Vagina (tissue), 2 donors: ENCODE measurements around the gene COL27A1. TPM values are rescaled to one million over a fixed set of nuclear protein-coding genes. Genes with fewer than 3 reads are reported as not detected.

Source experiments
- DNase-seq, 2 donors: peaks; one replicate each; pipeline ENCODE4 v3.0.0-alpha.2; 2017; ENCODE audit errors: extremely low spot score in 2 of 2
- H3K27ac ChIP-seq: fragments of 200-600 bp; sonication (generic); one replicate; pipeline ENCODE4 v1.5.1; 2019
- H3K27me3 ChIP-seq: fragments of 200-600 bp; sonication (generic); one replicate; pipeline ENCODE4 v1.5.1; 2019
- H3K36me3 ChIP-seq, 2 donors: fragments of 200-600 bp; sonication (generic); one replicate each; pipeline ENCODE4 v1.5.1; 2017 to 2019
- H3K4me1 ChIP-seq: fragments of 200-600 bp; sonication (generic); one replicate; pipeline ENCODE4 v1.5.1; 2019
- H3K4me3 ChIP-seq, 2 donors: fragments of 200-600 bp; sonication (generic); 1 replicate in 1 of 2; 2 replicates in 1 of 2; pipeline ENCODE4 v1.5.1; 2016 to 2019
- H3K9me3 ChIP-seq: fragments of 200-600 bp; sonication (generic); one replicate; pipeline ENCODE4 v1.5.1; 2019
- CTCF ChIP-seq, 3 experiments: fragments of 450-650 bp in 2 of 3; fragments of 200-600 bp in 1 of 3; sonication (generic) in 1 of 3; IDR thresholded peaks; one replicate each; pipeline ENCODE4 v1.5.1; 2017 to 2019; ENCODE audit warnings: antibody characterized with exemption in 3 of 3, mild to moderate bottlenecking in 2 of 3, moderate library complexity in 2 of 3
- POLR2A ChIP-seq, 2 donors: fragments of 450-650 bp; IDR thresholded peaks; one replicate each; pipeline ENCODE4 v1.6.1; 2017; ENCODE audit warnings: antibody characterized with exemption in 2 of 2, mild to moderate bottlenecking in 2 of 2, moderate library complexity in 2 of 2
- POLR2AphosphoS5 ChIP-seq, 2 donors: sonication (generic); formaldehyde crosslinking; IDR thresholded peaks; one replicate each; pipeline ENCODE4 v1.9.0; 2017; ENCODE audit warnings: antibody characterized with exemption in 2 of 2, mild to moderate bottlenecking in 2 of 2, low read depth in 1 of 2; ENCODE audit not compliant: insufficient read depth in 1 of 2
- intact Hi-C: fragments of 100-400 bp; cut with DNase I; formaldehyde crosslinking; loops from one replicate; pipeline ENCODE4 v1.15.1; 2023
- total RNA-seq: library from RNA; depleted of rRNA; stranded (reverse); fragments of >200 nt; gene quantifications from one replicate; pipeline ENCODE4 v1.2.3, GENCODE V29; 2016

Gene COL27A1
- total RNA-seq, 1 donor from 2014 or later, result 17.2 TPM

DNA sequence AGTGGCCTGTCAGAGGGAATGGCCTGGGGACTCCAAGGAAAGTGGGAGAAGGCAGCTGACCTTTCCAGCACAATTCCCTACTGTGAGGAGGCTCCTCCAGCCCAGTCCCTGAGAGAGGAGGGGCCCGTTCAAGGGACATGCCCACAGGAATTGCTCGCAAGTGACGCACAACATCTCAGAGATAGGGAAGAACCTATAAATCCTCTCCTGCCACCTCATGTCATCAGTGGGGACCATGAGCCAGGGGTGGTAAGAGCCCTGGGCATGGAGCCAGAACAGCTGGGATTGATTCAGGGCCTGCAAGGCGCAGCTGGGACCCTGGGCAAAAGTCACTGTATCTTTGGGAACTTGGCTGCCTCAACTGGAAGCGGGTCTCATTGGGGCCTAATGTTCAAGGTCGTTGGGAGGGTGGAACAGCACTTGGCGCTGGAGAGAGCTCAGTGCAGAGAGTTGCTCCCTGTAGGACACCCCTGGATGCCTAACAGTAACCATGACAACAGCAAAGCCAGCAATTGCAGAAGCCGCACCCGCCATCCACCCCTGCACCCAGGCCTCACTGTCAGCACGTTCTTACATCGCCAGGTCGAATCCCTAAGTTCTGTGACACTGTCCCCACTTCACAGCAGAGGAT, 126.3 kb downstream of the COL27A1 start:
- intact Hi-C loops, result no loop called here
- H3K4me1 ChIP-seq, result peaks cover 42% of the 10 kb centered on the region
- H3K9me3 ChIP-seq, result no peaks in the 10 kb centered on the region
- peak in 1 of 2 donors; percentile 88 for DNase-seq
- TF ChIP-seq CTCF (IDR thresholded peaks at IDR 0.05) (no peak), POLR2AphosphoS5 (IDR thresholded peaks at IDR 0.05; ENCODE audit: insufficient read depth in 1 of 2, low read depth in 1 of 2) (peak in 1 of 2 donors; percentile 46)
- H3K36me3 ChIP-seq, result no peaks in the 10 kb centered on the region
- peak overlapping the region; percentile 68 for H3K27ac ChIP-seq
- no peaks in the 10 kb centered on the region for H3K27me3 ChIP-seq
- H3K4me3 ChIP-seq, result no peak overlapping the region

- no peak for DNase-seq
- TF ChIP-seq POLR2A (IDR thresholded peaks at IDR 0.05) (no peak), CTCF (IDR thresholded peaks at IDR 0.05) (no peak), POLR2AphosphoS5 (IDR thresholded peaks at IDR 0.05; ENCODE audit: insufficient read depth in 1 of 2, low read depth in 1 of 2) (no peak)
- no peaks in the 10 kb centered on the region for H3K36me3 ChIP-seq
- H3K27ac ChIP-seq, result peak overlapping the region; percentile 68
- H3K4me3 ChIP-seq, result no peak overlapping the region
- H3K4me1 ChIP-seq, result peaks cover 37% of the 10 kb centered on the region
- no peaks in the 10 kb centered on the region for H3K9me3 ChIP-seq
- intact Hi-C loops, result no loop called here
- no peaks in the 10 kb centered on the region for H3K27me3 ChIP-seq
Observed at GRCh38 chr9:114282104-114282485, 126.8 kb downstream of the COL27A1 start.

DNA sequence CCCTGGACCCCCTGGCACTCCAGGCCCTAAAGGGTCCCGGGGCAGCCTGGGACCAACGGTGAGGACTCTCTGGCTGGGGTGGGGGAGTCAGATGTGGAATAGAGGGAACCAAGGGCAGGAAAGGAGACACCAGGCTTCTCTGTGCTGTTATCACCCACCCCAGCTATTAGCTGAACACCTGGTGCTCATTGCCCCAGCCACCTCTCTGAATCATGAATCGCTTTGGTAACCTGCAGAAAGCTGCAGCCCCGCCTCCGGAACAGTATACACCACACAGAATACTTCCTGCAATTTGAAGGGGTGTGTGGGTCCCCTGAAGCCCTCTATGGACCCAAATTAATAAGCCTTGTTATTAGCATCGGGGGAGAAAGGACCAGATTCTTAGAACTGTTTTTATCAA, 127.2 kb downstream of the COL27A1 start:
- DNase-seq, result peak in 1 of 2 donors; percentile 81
- H3K9me3 ChIP-seq, result no peaks in the 10 kb centered on the region
- H3K4me3 ChIP-seq, result no peak overlapping the region
- intact Hi-C loops, result no loop called here
- H3K27me3 ChIP-seq, result no peaks in the 10 kb centered on the region
- H3K36me3 ChIP-seq, result no peaks in the 10 kb centered on the region
- H3K27ac ChIP-seq, result peak overlapping the region; percentile 12
- peaks cover 33% of the 10 kb centered on the region for H3K4me1 ChIP-seq
- no peak for TF ChIP-seq POLR2AphosphoS5 (IDR thresholded peaks at IDR 0.05; ENCODE audit: insufficient read depth in 1 of 2, low read depth in 1 of 2)
- TF ChIP-seq CTCF (IDR thresholded peaks at IDR 0.05), result no peak
- TF ChIP-seq POLR2A (IDR thresholded peaks at IDR 0.05), result no peak

DNA sequence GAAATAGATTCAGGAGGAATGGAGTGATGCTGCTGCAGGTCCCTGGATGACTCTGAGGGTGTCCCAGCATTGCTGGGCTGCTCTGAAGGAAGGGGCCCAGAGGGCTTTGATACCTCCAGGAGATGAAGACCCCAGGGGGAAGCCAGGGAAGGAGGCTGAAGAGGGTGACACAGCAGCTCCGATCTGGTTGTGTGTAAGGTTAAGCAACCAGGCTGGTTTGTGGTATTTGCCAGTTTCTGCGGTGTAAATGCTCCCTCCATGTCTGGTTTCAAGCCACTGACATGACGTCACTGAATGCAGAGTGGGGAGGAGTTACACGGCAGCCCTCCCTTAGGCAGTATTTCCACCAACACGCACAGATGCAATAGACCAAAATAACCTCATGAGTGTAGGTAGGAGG, 127.6 kb downstream of the COL27A1 start:
- H3K27ac ChIP-seq, result peak overlapping the region; percentile 12
- no peaks in the 10 kb centered on the region for H3K36me3 ChIP-seq
- H3K9me3 ChIP-seq, result no peaks in the 10 kb centered on the region
- H3K4me3 ChIP-seq, result no peak overlapping the region
- peaks cover 29% of the 10 kb centered on the region for H3K4me1 ChIP-seq
- no peaks in the 10 kb centered on the region for H3K27me3 ChIP-seq
- DNase-seq, result peak in 1 of 2 donors; percentile 83
- no peak for TF ChIP-seq POLR2AphosphoS5 (IDR thresholded peaks at IDR 0.05; ENCODE audit: insufficient read depth in 1 of 2, low read depth in 1 of 2)
- TF ChIP-seq POLR2A (IDR thresholded peaks at IDR 0.05), result no peak
- TF ChIP-seq CTCF (IDR thresholded peaks at IDR 0.05), result no peak
- intact Hi-C loops, result no loop called here

DNA sequence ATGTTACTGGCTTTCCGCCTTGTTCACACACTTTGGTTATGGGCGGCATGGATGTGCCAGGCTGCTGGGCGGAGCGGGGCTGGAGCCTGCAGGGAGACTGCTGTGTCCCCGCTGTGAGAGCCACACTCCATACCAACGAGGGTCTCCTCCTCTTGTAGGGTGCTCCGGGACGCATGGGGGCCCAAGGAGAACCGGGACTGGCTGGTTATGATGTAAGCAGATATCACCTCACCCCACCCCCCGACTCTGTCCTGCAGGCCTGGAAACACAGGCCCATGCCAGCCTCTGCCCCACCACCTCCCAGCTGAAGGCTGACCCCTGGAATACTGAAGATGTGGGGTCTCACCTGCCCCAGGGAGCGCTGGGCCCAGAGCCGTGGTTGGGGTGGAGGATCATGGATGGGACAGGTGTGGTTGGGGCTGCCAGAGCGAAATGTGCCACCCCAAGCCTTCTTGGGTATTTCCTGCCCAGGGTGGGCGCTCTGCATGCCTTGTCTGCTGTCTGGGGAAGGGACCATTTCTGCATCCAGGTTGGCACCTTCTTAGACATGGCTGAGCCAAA, 128.3 kb downstream of the COL27A1 start:
- intact Hi-C loops, result no loop called here
- Histone ChIP-seq H3K4me1 (peaks cover 26% of the 10 kb centered on the region), H3K27ac (peak overlapping the region; percentile 12), H3K9me3 (no peaks in the 10 kb centered on the region), H3K27me3 (no peaks in the 10 kb centered on the region), H3K36me3 (no peaks in the 10 kb centered on the region), H3K4me3 (no peak overlapping the region)
- TF ChIP-seq CTCF (IDR thresholded peaks at IDR 0.05) (no peak), POLR2A (IDR thresholded peaks at IDR 0.05) (no peak), POLR2AphosphoS5 (IDR thresholded peaks at IDR 0.05; ENCODE audit: insufficient read depth in 1 of 2, low read depth in 1 of 2) (no peak)
- DNase-seq, result peak in 1 of 2 donors; percentile 86
